Liver (tissue), 9 donors: ENCODE results near the gene PTRH1. TPM values are rescaled to one million over a fixed set of nuclear protein-coding genes. Genes with fewer than 3 reads are reported as not detected.

ENCODE experiments used
- DNase-seq: peaks from one replicate; pipeline ENCODE4 v3.0.0-alpha.2; 2017; ENCODE audit warnings: low spot score
- H3K27ac ChIP-seq, 2 donors: one replicate each; pipeline ENCODE4 v1.7.0; 2013; ENCODE audit warnings: inconsistent platforms in 2 of 2, low read length in 2 of 2, control low read depth in 1 of 2, low read depth in 1 of 2, mild to moderate bottlenecking in 1 of 2
- H3K27me3 ChIP-seq, 4 donors: one replicate each; pipeline versions ENCODE4 v1.6.1 to v1.7.0; 2013; ENCODE audit warnings: low read length in 3 of 4, inconsistent platforms in 1 of 4, mild to moderate bottlenecking in 1 of 4, moderate library complexity in 1 of 4; ENCODE audit not compliant: control insufficient read depth in 4 of 4, insufficient read depth in 4 of 4
- H3K36me3 ChIP-seq, 4 donors: one replicate each; pipeline versions ENCODE4 v1.6.1 to v1.7.0; 2013; ENCODE audit warnings: low read length in 3 of 4, mild to moderate bottlenecking in 3 of 4, low read depth in 1 of 4, moderate library complexity in 1 of 4; ENCODE audit not compliant: control insufficient read depth in 4 of 4, insufficient read depth in 3 of 4
- H3K4me1 ChIP-seq, 4 donors: one replicate each; pipeline versions ENCODE4 v1.6.1 to v1.7.0; 2013; ENCODE audit warnings: low read length in 3 of 4, mild to moderate bottlenecking in 3 of 4, moderate library complexity in 1 of 4; ENCODE audit not compliant: control insufficient read depth in 4 of 4, insufficient read depth in 4 of 4
- H3K4me3 ChIP-seq, 3 donors: one replicate each; pipeline versions ENCODE4 v1.6.1 to v1.7.0; 2013; ENCODE audit warnings: low read length in 3 of 3, control low read depth in 1 of 3, low read depth in 1 of 3, mild to moderate bottlenecking in 1 of 3
- H3K9ac ChIP-seq, 2 donors: one replicate each; pipeline ENCODE4 v1.7.0; 2013; ENCODE audit warnings: low read length in 2 of 2, mild to moderate bottlenecking in 2 of 2, moderate library complexity in 2 of 2, control low read depth in 1 of 2, low read depth in 1 of 2
- H3K9me3 ChIP-seq, 4 donors: one replicate each; pipeline versions ENCODE4 v1.6.1 to v1.7.0; 2013; ENCODE audit warnings: low read length in 3 of 4; ENCODE audit not compliant: control insufficient read depth in 4 of 4
- CTCF ChIP-seq: fragments of 150-350 bp; IDR thresholded peaks from 2 replicates; pipeline ENCODE4 v1.5.1; 2017; ENCODE audit warnings: improper control_type of control experiment, low read depth, low read length; ENCODE audit not compliant: missing input control
- EGR1 ChIP-seq, 2 donors: IDR thresholded peaks; 2 replicates each; pipeline ENCODE4 v1.6.1; 2016 to 2018; ENCODE audit warnings: antibody characterized with exemption in 2 of 2, low read depth in 2 of 2
- FOXA1 ChIP-seq: IDR thresholded peaks from 2 replicates; pipeline ENCODE4 v1.6.1; 2016; ENCODE audit warnings: antibody characterized with exemption
- FOXA2 ChIP-seq: IDR thresholded peaks from 2 replicates; pipeline ENCODE4 v1.6.1; 2016; ENCODE audit warnings: antibody characterized with exemption
- GABPA ChIP-seq, 2 donors: IDR thresholded peaks in 1 of 2; conservative IDR thresholded peaks in 1 of 2; 2 replicates each; pipeline ENCODE4 v1.6.1; 2016; ENCODE audit warnings: antibody characterized with exemption in 2 of 2, mild to moderate bottlenecking in 1 of 2, moderate library complexity in 1 of 2
- HNF4A ChIP-seq, 2 donors: conservative IDR thresholded peaks; 2 replicates each; pipeline ENCODE4 v1.6.1; 2016; ENCODE audit warnings: antibody characterized with exemption in 2 of 2, mild to moderate bottlenecking in 2 of 2
- HNF4G ChIP-seq: IDR thresholded peaks from 2 replicates; pipeline ENCODE4 v1.6.1; 2016; ENCODE audit warnings: antibody characterized with exemption
- JUND ChIP-seq, 2 donors: IDR thresholded peaks; 2 replicates each; pipeline ENCODE4 v1.6.1; 2016; ENCODE audit warnings: antibody characterized with exemption in 2 of 2
- MAX ChIP-seq: IDR thresholded peaks from 2 replicates; pipeline ENCODE4 v1.6.1; 2016; ENCODE audit warnings: antibody characterized with exemption
- NR2F2 ChIP-seq: IDR thresholded peaks from 2 replicates; pipeline ENCODE4 v1.6.1; 2016; ENCODE audit warnings: antibody characterized with exemption
- RAD21 ChIP-seq, 2 donors: IDR thresholded peaks; 2 replicates each; pipeline ENCODE4 v1.6.1; 2016; ENCODE audit warnings: antibody characterized with exemption in 2 of 2, mild to moderate bottlenecking in 2 of 2
- REST ChIP-seq: IDR thresholded peaks from 2 replicates; pipeline ENCODE4 v1.6.1; 2016; ENCODE audit warnings: antibody characterized with exemption, mild to moderate bottlenecking
- RXRA ChIP-seq, 2 donors: IDR thresholded peaks; 2 replicates each; pipeline ENCODE4 v1.6.1; 2017 to 2018; ENCODE audit warnings: antibody characterized with exemption in 2 of 2, mild to moderate bottlenecking in 1 of 2
- SP1 ChIP-seq: IDR thresholded peaks from 2 replicates; pipeline ENCODE4 v1.6.1; 2018; ENCODE audit warnings: antibody characterized with exemption, mild to moderate bottlenecking
- TAF1 ChIP-seq: conservative IDR thresholded peaks from 2 replicates; pipeline ENCODE4 v1.6.1; 2016; ENCODE audit warnings: antibody characterized with exemption, mild to moderate bottlenecking
- YY1 ChIP-seq: IDR thresholded peaks from 2 replicates; pipeline ENCODE4 v1.6.1; 2016; ENCODE audit warnings: antibody characterized with exemption, mild to moderate bottlenecking
- ZBTB33 ChIP-seq: IDR thresholded peaks from 2 replicates; pipeline ENCODE4 v1.6.1; 2016; ENCODE audit warnings: antibody characterized with exemption
- WGBS: extraction: QIAGEN DNeasy Blood & Tissue Kit; methylation state at CpG from one replicate; pipeline ENCODE4 v1.1.7; 2013; 5-methylcytosine and 5-hydroxymethylcytosine counted together
- polyA plus RNA-seq, 2 donors: library from polyadenylated mRNA; stranded (reverse) in 1 of 2; unstranded in 1 of 2; fragments of 200-250 nt in 1 of 2; fragments of >200 nt in 1 of 2; fragmentation: Nextera tagmentation in 1 of 2; extraction: Ambion mirVana in 1 of 2; gene quantifications; one replicate each; pipeline versions ENCODE4 v1.2.1 to v1.2.3, GENCODE V29; 2013 to 2015
- total RNA-seq, 2 donors: library from RNA; depleted of rRNA; stranded (reverse); fragments of >200 nt; gene quantifications; one replicate each; pipeline ENCODE4 v1.2.3, GENCODE V29; 2014
- donor health status: healthy.
- donor health status: healthy.
- donor health status: healthy.
- donor health status: healthy.
- donor health status: healthy.

Gene PTRH1
- total and polyA plus RNA-seq, 4 donors: 6.7 to 21.6 (median 9.7) TPM

- peaks cover 0 to 3% (median 1%) of the 10 kb centered on the region in 4 donors for H3K36me3 ChIP-seq
These were observed 11.4 kb upstream of the PTRH1 start for GRCh38 chr9:127726871-127727270.

GRCh38 chr9:127724012-127724411 is 8.5 kb upstream of the PTRH1 start:
- H3K36me3 ChIP-seq: no peaks in the 10 kb centered on the region
- no peaks in the 10 kb centered on the region for H3K9me3 ChIP-seq
- H3K9ac ChIP-seq: no peak overlapping the region
- H3K4me1 ChIP-seq: peaks cover 0 to 5% (median 1%) of the 10 kb centered on the region in 4 donors
- no peak for DNase-seq
- no peak overlapping the region for H3K27ac ChIP-seq
- no peak overlapping the region for H3K4me3 ChIP-seq
- no peak for TF ChIP-seq HNF4A (conservative IDR thresholded peaks at IDR 0.05)
- TF ChIP-seq CTCF: no peak
- TF ChIP-seq TAF1: no peak
- TF ChIP-seq EGR1 (IDR thresholded peaks at IDR 0.05; ENCODE audit: low read depth in 2 of 2): no peak
- H3K27me3 ChIP-seq: no peaks in the 10 kb centered on the region
- 44% methylated on average over 23 of the region's 23 CpGs for WGBS

More at GRCh38 chr9:127726871-127727270, 11.4 kb upstream of the PTRH1 start:
- no peaks in the 10 kb centered on the region for H3K9me3 ChIP-seq
- no peak for TF ChIP-seq MAX
- TF ChIP-seq FOXA1: no peak
- no peak for TF ChIP-seq RAD21 (IDR thresholded peaks at IDR 0.05)
- TF ChIP-seq YY1: no peak
- TF ChIP-seq TAF1: no peak
- no peaks in the 10 kb centered on the region for H3K27me3 ChIP-seq
- H3K4me3 ChIP-seq: no peak overlapping the region
- H3K4me1 ChIP-seq: peaks cover 0 to 5% (median 1%) of the 10 kb centered on the region in 4 donors
- WGBS: 83% methylated on average over 8 of the region's 8 CpGs
- no peak overlapping the region for H3K27ac ChIP-seq
- DNase-seq: no peak
- no peak overlapping the region for H3K9ac ChIP-seq

GRCh38 chr9:127723444-127723843 is 8.0 kb upstream of the PTRH1 start:
- WGBS: 86% methylated on average over 5 of the region's 5 CpGs
- Histone ChIP-seq H3K9me3 (no peaks in the 10 kb centered on the region), H3K27ac (no peak overlapping the region), H3K4me1 (peaks cover 0 to 5% (median 1%) of the 10 kb centered on the region in 4 donors), H3K36me3 (no peaks in the 10 kb centered on the region), H3K4me3 (no peak overlapping the region), H3K9ac (no peak overlapping the region), H3K27me3 (no peaks in the 10 kb centered on the region)
- TF ChIP-seq YY1: no peak
- TF ChIP-seq CTCF: no peak
- no peak for TF ChIP-seq EGR1 (IDR thresholded peaks at IDR 0.05; ENCODE audit: low read depth in 2 of 2)
- TF ChIP-seq RAD21 (IDR thresholded peaks at IDR 0.05): no peak
- TF ChIP-seq GABPA (IDR thresholded peaks at IDR 0.05 in 1 of 2, conservative IDR thresholded peaks at IDR 0.05 in 1 of 2): no peak
- no peak for TF ChIP-seq HNF4A (conservative IDR thresholded peaks at IDR 0.05)
- TF ChIP-seq FOXA1: no peak
- TF ChIP-seq REST: no peak
- TF ChIP-seq FOXA2: no peak
- no peak for TF ChIP-seq HNF4G
- no peak for TF ChIP-seq TAF1
- no peak for TF ChIP-seq ZBTB33
- TF ChIP-seq SP1: no peak
- no peak for TF ChIP-seq MAX
- TF ChIP-seq JUND (IDR thresholded peaks at IDR 0.05): no peak
- TF ChIP-seq NR2F2: no peak
- TF ChIP-seq RXRA (IDR thresholded peaks at IDR 0.05): no peak
- no peak for DNase-seq
